NT2/D1 (cell line): ENCODE data around the gene VWCE.
"Not testable (repeated sequence)": the region's sequence is repeated elsewhere in the genome, so short reads cannot be mapped to it uniquely, and the experiment has no call there.

Experiments used
- SUZ12 ChIP-seq: IDR thresholded peaks from 2 replicates; pipeline ENCODE4 v1.6.1; 2011; ENCODE audit not compliant: insufficient read length, insufficient read depth; ENCODE audit errors: extremely low read depth
- YY1 ChIP-seq: IDR thresholded peaks from 2 replicates; pipeline ENCODE4 v1.6.1; 2011; ENCODE audit not compliant: insufficient read length, insufficient read depth
- ZNF274 ChIP-seq: IDR thresholded peaks from 2 replicates; pipeline ENCODE4 v1.6.1; 2011; ENCODE audit warnings: mild to moderate bottlenecking, low read depth, low read length

GRCh38 chr11:61237130-61237529 lies 58.0 kb downstream of the VWCE start:
- TF ChIP-seq ZNF274, YY1, SUZ12: not testable (repeated sequence)
